NCI-H345 (cell line): ENCODE measurements around the gene WDR89.
"Not testable (repeated sequence)": the region's sequence is repeated elsewhere in the genome, so short reads cannot be mapped to it uniquely, and the experiment has no call there.

Experiments used
- DNase-seq: peaks from one replicate; lab custom pipeline; 2025; lab: John Stamatoyannopoulos, UW

The WDR89 gene, protein sequence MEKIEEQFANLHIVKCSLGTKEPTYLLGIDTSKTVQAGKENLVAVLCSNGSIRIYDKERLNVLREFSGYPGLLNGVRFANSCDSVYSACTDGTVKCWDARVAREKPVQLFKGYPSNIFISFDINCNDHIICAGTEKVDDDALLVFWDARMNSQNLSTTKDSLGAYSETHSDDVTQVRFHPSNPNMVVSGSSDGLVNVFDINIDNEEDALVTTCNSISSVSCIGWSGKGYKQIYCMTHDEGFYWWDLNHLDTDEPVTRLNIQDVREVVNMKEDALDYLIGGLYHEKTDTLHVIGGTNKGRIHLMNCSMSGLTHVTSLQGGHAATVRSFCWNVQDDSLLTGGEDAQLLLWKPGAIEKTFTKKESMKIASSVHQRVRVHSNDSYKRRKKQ

DNA sequence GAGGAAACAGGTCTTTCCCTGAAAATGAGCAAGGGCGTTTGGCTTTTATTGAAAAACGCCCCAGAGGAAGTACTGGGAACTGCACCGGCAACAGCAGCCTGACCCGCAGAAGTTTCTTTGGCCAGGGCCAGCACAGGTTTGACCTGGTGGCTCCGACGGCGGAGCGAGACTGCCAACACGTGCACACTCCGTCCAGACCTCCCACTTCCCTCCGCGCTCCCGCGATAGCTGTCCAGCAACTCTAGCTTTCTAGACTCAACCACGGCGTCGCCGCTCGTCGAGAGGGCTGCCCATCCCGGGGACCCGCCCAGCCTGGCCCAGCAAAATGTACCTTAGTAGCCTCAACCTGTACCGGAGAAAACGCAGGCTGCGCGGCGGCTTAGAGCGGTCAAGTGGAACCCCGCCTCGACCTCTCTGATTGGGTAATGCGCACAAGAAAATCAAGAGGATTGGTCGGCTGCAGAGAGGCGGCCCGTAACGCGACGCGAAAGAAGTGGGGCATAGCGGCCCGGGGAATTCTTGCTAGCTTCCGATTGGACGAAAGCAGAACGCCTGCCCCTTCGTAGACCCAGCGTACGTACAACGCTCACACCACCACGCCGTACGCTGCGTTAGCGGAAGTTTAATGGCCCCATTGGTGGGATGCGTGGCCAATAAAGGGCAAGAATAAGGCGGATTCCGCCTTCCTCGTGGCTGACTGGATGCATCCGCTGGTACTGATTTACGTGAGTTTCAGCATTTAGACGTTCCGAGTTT, at the start of gene WDR89:
Gene WDR89 (minus strand): TSS at position 399 of the 756 bp plus-strand sequence. CDS start 41,929 bp downstream, outside the sequence.
- DNase-seq = peak; percentile 100

DNA sequence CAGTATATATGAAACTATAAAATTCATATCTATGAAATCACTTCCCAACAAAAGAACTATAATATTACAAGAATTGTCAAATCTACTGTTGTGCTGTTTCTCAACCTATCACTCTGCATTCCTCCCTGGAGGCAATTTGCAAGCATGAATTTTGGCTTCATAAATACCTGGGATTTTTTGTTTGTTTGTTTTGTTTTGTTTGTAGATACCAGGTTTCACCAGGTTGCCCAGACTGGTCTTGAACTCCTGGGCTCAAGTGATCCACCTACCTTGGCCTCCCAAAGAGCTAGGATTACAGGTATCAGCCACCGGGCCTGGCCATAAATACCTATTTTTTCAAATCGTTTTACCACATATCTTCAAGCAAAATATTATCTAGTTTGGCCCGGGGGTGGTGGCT, 47.5 kb upstream of the WDR89 start:
- DNase-seq = no peak

DNA sequence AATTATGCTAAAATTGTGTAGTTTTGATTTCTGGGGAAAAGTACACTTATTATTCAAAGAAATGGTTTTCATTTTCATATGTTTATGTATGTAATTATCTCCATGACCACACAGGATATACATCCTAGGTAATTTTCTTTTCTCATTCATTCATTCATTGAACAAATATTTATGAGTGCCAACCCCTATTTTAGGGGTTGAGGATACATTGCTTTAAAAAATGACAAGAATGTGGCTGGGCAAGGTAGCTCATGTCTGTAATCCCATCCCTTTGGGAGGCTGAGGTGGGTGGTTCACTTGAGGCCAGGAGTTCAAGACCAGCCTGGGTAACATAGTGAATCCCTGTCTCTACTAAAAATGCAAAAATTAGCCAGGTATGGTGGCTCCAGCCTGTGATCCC, 45.3 kb upstream of the WDR89 start:
- no peak for DNase-seq

DNA sequence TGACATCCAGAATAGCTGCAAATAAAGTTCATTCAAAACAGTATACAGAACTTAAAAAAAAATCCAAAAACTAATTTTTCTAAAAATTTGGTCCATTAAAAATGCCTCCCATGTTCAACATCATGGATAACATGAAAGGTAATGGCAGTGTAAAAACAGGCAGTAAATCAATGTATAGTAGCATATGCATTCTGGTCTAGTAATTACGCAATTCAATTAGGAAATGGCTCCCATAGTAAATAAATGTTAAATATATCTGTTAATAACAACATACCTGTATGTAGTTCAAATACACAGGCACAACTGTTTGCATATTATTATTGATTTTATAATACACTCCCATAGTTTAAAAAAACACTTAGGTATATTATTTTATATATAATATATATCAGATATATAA, 43.7 kb upstream of the WDR89 start:
- no peak for DNase-seq

DNA sequence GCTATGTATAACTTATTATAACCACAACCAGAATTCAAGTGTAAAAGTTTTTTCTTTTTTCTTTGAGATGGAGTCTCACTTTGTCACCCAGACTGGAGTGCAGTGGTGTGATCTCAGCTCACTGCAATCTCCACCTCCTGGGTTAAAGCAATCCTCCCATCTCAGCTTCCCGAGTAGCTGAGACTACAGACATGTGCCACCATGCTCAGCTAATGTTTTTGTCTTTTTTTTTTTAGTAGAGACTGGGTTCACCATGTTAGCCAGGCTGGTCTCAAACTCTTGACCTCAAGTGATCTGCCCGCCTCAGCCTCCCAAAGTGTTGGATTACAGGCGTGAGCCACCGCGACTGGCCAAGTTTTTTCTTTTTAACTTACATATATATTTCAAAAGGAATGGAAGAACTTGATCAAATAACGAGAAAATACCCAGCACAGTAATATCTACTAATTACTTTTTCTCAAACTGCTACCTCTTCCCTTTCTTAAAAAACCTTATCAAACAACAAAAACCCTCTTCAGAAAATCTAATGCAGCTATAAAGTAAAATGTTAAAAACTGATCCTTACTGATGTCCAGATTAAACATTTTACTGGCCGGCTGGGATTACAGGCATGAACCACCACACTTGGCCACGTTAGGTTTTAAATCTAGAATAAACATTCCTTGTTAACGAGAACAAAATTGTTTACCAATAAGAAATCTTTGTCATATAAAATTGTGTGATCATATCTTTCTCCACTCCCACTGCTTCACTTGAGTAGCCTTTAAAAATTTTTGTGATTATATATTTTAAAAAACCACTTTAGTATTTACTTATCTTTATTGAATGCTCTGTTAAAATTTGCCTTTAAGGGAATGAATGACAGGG, 41.3 kb upstream of the WDR89 start:
- no peak for DNase-seq

DNA sequence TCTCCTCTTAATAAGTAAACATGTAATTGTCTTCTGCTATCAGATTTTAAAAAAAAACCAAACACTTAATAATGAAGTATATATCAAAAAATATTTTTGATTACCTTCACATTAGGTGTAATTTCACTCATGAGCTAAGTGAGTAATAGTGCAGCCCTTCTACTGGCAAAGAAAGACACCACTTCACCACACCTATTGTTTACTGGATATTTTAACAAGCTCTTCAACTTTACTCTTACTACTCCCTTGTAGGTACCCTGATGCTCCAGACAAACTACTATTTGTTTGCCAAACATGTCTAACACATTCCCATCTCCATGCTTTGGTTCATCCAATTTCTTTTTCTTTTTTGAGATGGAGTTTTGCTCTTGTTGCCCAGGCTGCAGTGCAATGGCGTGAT, 36.9 kb upstream of the WDR89 start:
- no peak for DNase-seq

DNA sequence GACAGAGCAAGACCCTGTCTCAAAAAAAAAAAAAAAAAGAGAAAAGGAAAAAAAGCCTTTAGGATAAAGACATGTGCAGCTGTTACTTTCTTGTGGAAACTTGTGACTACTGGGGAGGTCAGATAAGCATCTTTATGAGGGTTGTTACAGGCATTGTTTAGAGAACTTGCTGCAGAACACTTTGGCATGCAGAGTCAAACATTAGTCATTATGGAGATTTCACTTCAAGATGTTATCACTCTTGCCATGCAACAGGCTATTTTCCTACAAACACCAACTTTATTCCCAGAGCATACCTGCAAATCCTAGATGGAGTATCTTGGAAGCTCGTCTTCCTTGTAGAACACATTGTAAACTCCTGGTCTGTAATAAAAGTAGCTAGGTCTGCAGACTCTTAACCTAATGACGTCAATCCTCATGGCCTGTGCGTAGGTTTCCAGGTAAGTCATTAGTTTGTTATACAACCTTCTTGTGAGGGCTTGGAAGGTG, 36.3 kb upstream of the WDR89 start:
- no peak for DNase-seq

DNA sequence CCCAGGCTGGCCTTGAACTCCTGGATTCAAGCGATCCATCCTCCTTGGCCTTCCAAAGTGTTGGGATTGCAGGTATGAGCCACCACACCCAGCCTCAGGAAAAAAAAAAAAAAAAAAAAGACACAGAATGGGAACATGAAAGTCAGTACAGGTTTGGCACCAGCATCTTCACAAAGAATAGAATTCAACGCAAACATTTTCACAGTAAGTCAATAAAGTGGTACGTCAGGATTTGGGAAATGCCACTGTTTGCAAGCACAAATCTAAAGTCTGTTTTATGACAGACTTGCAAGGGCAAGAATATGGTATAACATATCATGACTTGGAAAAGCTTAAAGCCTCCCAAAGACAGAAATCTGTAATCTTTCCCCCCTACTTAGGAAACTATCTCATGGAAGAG, 34.9 kb upstream of the WDR89 start:
- no peak for DNase-seq

DNA sequence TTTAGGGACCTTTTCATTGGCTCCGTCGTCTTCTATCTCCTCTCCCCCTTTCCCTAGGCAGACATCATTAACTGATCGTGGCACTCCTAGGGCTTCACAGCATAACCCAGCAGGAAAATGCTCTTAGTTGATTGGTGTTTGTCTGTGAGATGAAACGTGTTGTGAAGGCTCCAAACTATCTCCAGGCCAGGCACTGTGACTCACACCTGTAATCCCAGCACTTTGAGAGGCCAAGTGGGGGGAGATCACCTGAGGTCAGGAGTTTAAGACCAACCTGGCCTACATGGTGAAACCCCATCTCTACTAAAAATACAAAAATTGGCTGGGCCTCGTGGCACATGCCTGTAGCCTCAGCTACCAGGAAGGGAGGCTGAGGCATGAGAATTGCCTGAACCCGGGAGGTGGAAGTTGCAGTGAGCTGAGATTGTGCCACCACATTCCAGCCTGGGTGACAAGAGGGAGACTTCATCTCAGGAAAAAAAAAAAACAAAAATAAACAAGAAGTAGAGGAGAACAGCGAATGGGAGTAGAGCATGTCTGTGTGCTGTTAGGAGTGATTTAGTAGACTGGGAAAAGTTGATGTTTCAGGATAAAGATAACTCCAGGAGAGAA, 32.3 kb upstream of the WDR89 start:
- no peak for DNase-seq

DNA sequence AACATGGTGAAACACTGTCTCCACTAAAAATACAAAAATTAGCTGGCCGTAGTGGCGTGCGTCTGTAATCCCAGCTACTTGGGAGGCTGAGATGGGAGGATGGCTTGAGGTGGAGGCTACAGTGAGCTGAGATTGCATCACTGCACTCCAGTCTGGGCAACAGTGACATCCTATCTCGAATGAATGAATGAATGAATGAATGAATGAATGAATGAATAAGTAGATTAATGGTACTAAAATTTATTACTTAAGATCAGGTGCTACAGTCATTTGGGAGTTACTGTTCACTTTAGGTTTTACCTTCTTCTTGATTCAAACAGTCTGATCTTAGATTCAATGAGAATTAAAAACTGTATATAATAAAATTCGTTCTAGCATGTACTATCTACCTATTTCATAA, 31.6 kb upstream of the WDR89 start:
- DNase-seq = no peak

DNA sequence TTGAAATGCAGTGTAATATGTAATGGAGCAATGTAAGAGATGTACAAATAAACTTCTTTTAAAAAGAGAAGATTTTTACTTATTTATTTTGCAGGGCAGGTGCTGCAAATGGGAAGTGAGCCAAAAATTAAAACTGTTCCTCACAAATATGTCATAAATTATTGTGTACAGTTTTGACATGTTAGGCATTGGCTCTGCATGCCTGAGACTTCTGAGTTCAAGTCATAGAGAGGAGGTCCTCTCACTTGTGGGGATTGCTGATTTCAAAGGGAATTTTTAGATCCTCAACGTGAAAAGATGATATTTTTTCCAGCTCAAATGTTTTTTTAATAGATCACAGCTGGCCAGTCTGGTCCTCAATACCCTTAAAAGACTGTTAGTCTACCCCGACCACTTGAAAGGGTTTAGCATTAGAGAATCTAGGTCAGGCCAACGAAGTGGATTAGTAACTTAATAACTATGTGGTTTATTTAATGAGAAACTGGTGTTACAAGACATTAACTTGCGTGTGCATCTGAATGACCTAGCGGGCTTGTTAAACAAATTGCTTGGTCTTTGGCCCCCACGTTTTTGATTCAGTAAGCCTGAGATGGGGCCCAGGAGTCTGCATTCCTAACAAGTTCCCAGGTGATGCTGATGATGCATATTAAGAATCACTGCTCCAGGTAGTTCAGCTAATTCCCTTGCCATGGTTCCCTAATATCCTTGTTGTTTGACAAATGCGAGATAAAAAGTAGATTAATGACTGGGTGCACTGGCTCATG, 30.9 kb upstream of the WDR89 start:
- no peak for DNase-seq

DNA sequence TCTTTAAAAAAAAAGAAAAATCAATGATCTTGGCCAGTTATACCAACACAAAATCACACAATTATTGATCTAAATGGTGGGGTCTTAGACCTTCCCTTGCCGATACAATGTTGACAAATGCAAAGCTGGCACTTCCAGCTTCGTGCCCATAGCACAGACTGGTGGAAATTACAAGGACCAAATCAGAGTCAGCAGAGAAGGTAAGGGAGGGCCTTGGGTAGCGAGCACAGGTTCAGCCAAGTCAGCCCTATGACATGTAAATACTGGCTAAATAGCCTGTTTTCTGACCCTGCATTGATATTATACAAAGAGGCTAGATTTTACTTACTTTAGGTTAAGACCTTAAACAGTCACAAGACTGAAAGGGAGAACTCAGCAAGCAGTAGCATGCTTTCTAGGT, 30.3 kb upstream of the WDR89 start:
- DNase-seq = no peak

DNA sequence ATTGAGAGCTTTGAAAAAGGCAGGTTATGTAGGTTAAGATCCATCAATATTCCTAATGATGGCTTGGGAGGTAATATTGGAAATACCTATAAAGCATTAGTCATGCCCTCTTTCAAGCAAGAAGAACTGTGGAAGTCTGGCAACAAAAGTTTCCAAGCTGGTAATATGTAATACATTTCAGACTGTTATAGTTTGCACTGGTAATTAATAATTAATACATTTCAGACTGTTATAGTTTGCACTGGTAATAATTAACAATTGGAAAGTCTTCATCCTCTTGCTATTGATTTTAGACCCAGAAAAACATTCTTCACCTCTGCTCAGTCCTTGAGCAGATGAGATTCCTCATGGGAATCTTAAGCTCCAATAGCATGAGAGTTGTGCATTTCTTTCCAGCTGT, 29.0 kb upstream of the WDR89 start:
- no peak for DNase-seq

DNA sequence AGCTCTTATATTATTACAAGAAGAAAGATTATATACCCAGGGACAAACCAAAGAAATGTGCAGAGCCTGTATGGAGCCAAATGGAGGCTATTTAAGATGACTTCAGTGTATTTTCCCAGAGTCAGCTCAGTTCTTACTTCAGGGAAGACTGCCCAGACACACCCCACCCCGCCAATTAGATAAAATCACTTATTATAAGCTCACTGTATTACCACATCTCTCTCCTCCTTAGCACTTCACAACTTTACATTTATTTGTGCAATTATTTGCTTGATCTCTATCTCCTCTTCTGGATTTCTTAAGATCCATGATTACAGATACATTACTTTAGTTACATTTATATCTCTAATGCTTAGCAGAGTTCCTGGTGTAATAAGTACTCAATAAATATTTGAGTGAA, 24.7 kb upstream of the WDR89 start:
- DNase-seq = no peak

DNA sequence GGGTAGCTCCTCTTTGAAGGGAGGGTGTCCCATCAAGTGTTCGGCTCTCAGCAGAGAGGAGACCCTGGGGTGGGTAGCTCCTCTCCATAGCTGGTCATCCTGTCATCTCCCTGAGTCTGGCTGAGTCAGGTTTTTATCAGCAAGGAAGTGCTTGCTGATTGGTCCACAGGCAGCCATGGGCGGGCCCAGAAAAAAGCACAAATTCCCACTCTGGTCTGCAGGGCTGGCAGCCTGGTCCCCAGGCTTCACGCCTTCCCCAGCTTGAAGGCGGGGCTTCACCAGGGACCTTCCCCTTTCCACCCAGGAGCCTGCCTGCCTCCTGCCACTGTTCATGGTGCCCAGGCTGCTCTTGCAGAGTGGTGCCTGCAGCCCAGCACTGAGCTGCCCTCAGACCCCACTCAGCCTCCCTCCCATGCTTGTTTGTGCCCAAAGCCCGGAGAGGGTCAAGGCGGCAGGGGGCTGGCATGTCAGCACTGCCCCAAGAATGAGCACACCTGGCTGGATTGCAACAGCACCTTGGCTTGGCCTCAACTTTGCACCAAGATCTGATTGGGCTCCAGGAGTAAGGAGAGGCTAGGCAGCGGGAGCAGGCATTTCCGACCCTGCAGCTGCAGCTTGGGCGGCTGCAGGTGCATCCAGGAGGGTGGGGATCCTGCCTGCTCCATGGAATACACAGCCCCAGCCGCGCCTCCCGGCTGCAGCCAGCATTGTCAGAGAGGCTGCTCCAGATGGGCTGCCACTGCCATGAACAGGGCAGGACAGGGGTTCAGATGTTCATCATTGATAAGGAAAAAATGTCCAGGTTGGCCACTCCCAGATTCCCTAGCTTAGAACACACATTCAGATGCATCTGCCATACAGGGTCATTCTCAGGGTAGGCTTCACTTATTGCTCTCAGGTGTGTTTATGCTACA, 22.0 kb upstream of the WDR89 start:
- DNase-seq = no peak

DNA sequence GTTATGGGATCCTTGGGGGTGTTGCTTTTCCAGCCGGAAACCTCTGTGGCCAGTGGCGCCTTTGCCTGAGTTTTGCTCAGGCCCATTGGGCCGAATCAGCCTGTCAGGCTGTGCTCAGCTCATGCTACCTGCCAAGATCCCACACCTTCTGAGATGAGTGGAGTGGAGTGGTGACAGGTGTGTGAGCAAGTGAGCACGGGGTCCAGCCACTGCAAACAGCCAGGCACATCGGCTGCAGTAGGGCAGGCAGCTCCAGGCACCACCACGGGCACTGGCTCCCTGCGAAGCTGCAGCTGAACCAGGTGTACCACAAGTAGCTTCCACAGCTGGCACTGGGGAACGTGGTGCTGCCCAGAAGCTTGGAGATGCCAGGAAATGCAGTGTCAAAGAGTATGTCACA, 21.1 kb upstream of the WDR89 start:
- DNase-seq = no peak

DNA sequence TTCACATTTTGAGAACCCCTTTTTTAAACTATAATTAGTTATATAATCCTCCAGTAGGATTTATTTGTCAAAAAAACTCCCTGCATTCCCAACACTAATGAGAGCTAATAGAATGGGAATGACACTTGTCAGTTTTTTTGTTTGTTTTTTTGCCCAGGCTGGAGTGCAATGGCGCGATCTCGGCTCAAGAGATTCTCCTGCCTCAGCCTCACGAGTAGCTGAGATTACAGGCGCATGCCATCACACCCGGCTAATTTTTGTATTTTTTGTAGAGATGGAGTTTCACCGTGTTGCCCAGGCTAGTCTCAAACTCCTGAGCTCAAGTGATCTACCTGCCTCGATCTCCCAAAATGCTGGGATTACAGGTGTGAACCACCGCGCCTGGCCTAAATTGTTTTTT, 20.2 kb upstream of the WDR89 start:
- DNase-seq = not testable (repeated sequence)

DNA sequence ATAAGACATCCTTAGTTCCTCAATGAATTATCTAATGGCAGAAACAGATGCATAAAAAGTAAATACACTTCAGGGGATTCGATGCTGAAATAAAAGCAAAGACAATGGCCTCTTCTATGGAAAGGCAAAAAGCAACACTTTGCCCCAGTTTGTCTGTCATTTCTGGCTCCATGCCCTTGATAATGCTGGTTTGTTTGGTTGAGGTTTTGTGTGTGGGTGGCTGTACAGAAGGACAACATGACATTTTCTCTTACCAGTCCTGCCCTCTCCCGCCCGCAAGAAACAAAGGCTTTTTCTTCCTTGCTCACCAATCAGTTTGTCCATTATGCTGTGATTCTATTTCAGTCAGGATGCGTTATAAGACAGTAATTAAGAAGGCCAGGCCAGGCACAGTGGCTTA, 18.1 kb upstream of the WDR89 start:
- no peak for DNase-seq

DNA sequence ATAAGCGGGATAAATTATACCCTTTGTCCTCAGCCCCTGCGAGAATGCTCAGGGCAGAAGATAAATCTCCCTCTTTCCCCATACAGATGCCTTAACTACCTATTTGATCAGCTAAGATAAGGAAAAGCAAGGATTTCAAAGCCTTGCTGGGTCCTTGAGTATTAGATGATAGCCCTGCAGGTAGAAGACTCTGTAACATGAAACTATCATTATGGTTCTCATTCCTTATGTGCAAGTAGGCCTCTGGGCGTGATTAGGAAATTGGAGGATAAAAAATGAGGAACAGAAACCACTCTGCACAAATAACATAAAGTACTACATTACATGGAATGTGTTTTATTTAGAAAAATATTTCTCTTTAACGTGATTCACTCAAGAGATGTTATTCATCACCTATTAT, 14.5 kb upstream of the WDR89 start:
- DNase-seq = no peak

DNA sequence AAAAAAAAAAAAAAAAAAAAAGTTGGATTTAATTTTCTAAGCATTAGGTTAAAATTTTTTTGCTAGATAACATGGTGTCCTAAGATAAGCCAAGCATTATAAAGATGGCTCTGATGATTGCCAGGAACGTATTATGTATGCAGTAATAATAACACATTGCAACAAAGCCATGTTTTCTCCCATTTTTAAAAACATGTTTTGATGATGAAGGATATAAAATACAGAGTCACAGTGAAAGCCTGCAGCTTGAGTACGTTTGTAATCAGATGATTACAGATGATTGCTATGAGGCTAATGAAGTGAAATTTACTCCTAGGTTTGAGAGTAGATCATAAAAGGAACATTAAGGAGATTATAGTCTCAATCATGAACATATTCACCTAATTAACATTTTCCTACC, 13.3 kb upstream of the WDR89 start:
- no peak for DNase-seq
